Activated CD8-positive, alpha-beta memory T cell treated with anti-CD3 and anti-CD28 coated beads, Interleukin-2, amount 50 U/mL, for 1 hour (primary cell): Measurements from ENCODE around the gene ZFP1.
"Not testable (repeated sequence)": the region's sequence is repeated elsewhere in the genome, so short reads cannot be mapped to it uniquely, and the experiment has no call there.

Experiments
- DNase-seq: peaks from one replicate; pipeline ENCODE4 v3.0.0-alpha.2; 2020; ENCODE audit errors: extremely low read depth

The ZFP1 gene

GRCh38 chr16:75113541-75114121 is 34.7 kb upstream of the ZFP1 start:
- DNase-seq: no peak

GRCh38 chr16:75114179-75114945 is 34.0 kb upstream of the ZFP1 start:
- DNase-seq: no peak

GRCh38 chr16:75114946-75115825 is 33.1 kb upstream of the ZFP1 start:
- DNase-seq: no peak

GRCh38 chr16:75116081-75116910 is 32.0 kb upstream of the ZFP1 start, which contains the start of gene LDHD:
TSS of gene LDHD (minus strand) at chr16:75116780. CDS start at chr16:75116720, 60 bp downstream.
- DNase-seq: no peak

GRCh38 chr16:75116911-75117245 is 31.4 kb upstream of the ZFP1 start:
- no peak for DNase-seq

- no peak for DNase-seq
Observed at GRCh38 chr16:75118943-75119539, 29.3 kb upstream of the ZFP1 start.

- no peak for DNase-seq
Observed at GRCh38 chr16:75120253-75120652, 28.1 kb upstream of the ZFP1 start.

- DNase-seq: no peak
Observed at GRCh38 chr16:75121949-75122568, 26.3 kb upstream of the ZFP1 start.

- no peak for DNase-seq
Observed at GRCh38 chr16:75122609-75123008, 25.7 kb upstream of the ZFP1 start.

- no peak for DNase-seq
Observed at GRCh38 chr16:75127713-75128415, 20.5 kb upstream of the ZFP1 start.

- DNase-seq: not testable (repeated sequence)
Observed at GRCh38 chr16:75129421-75130149, 18.7 kb upstream of the ZFP1 start.

GRCh38 chr16:75130150-75130771 is 18.1 kb upstream of the ZFP1 start:
- DNase-seq: no peak

- DNase-seq: no peak
Observed at GRCh38 chr16:75131081-75131480, 17.2 kb upstream of the ZFP1 start.

- no peak for DNase-seq
Observed at GRCh38 chr16:75138233-75138632, 10.1 kb upstream of the ZFP1 start.

- DNase-seq: no peak
Observed at GRCh38 chr16:75138636-75139035, 9.7 kb upstream of the ZFP1 start.

- DNase-seq: no peak
Observed at GRCh38 chr16:75139498-75139897, 8.8 kb upstream of the ZFP1 start.

- DNase-seq: no peak
Observed at GRCh38 chr16:75143941-75144340, 4.4 kb upstream of the ZFP1 start.

- no peak for DNase-seq
Observed at GRCh38 chr16:75147968-75148310, 385 bp upstream of the ZFP1 start.

GRCh38 chr16:75151798-75152197 is 3.5 kb downstream of the ZFP1 start:
- DNase-seq: no peak
